Adrenal gland (tissue), 12 donors: ENCODE data around the gene ABRACL. TPM values are rescaled to one million over a fixed set of nuclear protein-coding genes. Genes with fewer than 3 reads are reported as not detected.
"Not testable (repeated sequence)": the region's sequence is repeated elsewhere in the genome, so short reads cannot be mapped to it uniquely, and the experiment has no call there.

Source experiments
- DNase-seq, 7 donors: peaks; one replicate each; pipeline ENCODE4 v3.0.0-alpha.2; 2019 to 2020
- H3K27ac ChIP-seq, 5 donors: fragments of 200-600 bp; sonication (generic) in 4 of 5; 1 replicate in 3 of 5; 2 replicates in 2 of 5; pipeline versions ENCODE4 v1.5.1 to v1.8.0; 2016 to 2020; ENCODE audit warnings: mild to moderate bottlenecking in 1 of 5
- H3K27me3 ChIP-seq: fragments of 200-600 bp; 2 replicates; pipeline ENCODE4 v1.8.0; 2021
- H3K36me3 ChIP-seq, 2 donors: fragments of 200-600 bp; replicated peaks in 1 of 2; 1 replicate in 1 of 2; 2 replicates in 1 of 2; pipeline versions ENCODE4 v1.5.1 to v1.8.0; 2018 to 2022
- H3K4me1 ChIP-seq, 2 donors: fragments of 200-600 bp; replicated peaks in 1 of 2; 1 replicate in 1 of 2; 2 replicates in 1 of 2; pipeline versions ENCODE4 v1.5.1 to v1.8.0; 2018 to 2021
- H3K4me3 ChIP-seq, 4 donors: fragments of 200-600 bp; sonication (generic) in 3 of 4; one replicate each; pipeline ENCODE4 v1.5.1; 2016 to 2018
- H3K9me3 ChIP-seq, 3 donors: fragments of 200-600 bp; sonication (generic) in 1 of 3; replicated peaks in 1 of 3; 1 replicate in 2 of 3; 2 replicates in 1 of 3; pipeline versions ENCODE4 v1.5.1 to v1.8.0; 2016 to 2021
- POLR2A ChIP-seq, 2 donors: fragments of 450-650 bp; IDR thresholded peaks; one replicate each; pipeline ENCODE4 v1.6.1; 2017; ENCODE audit warnings: antibody characterized with exemption in 2 of 2, mild to moderate bottlenecking in 2 of 2, moderate library complexity in 1 of 2
- WGBS, 4 donors: extraction: QIAGEN DNeasy Blood & Tissue Kit in 2 of 4; methylation state at CpG; one replicate each; pipeline versions ENCODE4 v1.1.5 to v1.1.7; 2013 to 2017; 5-methylcytosine and 5-hydroxymethylcytosine counted together
- intact Hi-C, 2 donors: fragments of 100-400 bp; cut with DNase I; formaldehyde crosslinking; loops; one replicate each; pipeline versions ENCODE4 v1.14.1 to v1.15.0; 2022 to 2023
- polyA plus RNA-seq, 3 donors: library from polyadenylated mRNA; stranded (reverse); fragments of 200-250 nt in 2 of 3; fragments of 350-450 nt in 1 of 3; fragmentation: Illumina TruSeq in 1 of 3; extraction: RNeasy Lipid Tissue Mini Kit (QIAGEN cat#74804) in 1 of 3; gene quantifications; one replicate each; pipeline ENCODE4 v1.2.3, GENCODE V29; 2013 to 2014
- total RNA-seq, 9 donors: library from RNA; depleted of rRNA in 4 of 9; stranded (reverse); fragments of >200 nt in 4 of 9; fragments of 120-200 nt in 1 of 9; fragmentation: NEBNext Ultra II Directional in 1 of 9; extraction: Animal tissue kit (Norgen Biotek cat#: 25700) in 1 of 9; gene quantifications; one replicate each; pipeline versions ENCODE4 v1.1.0 to v1.2.4, GENCODE V29; 2013 to 2023
- TF ChIP-seq, protein P1 (sequence below), 6 experiments: fragments of 450-650 bp in 4 of 6; fragments of 200-600 bp in 2 of 6; sonication (generic) in 1 of 6; IDR thresholded peaks; 1 replicate in 5 of 6; 2 replicates in 1 of 6; pipeline versions ENCODE4 v1.5.1 to v1.8.0; 2016 to 2021; ENCODE audit warnings: antibody characterized with exemption in 6 of 6, mild to moderate bottlenecking in 2 of 6, moderate library complexity in 1 of 6
- donor health status: healthy with polysubstance abuse.
- donor health status: Bipolar disorder and iron deficiency.
- donor health status: DM: yes; HTN: yes; CAD: no.
- donor health status: DM: no; HTN: no; CAD: no.
- donor health status: DM: no; HTN: no; CAD: no.
- donor health status: DM: yes; HTN: yes; CAD: no.

The ABRACL gene
- total and polyA plus RNA-seq, 12 donors: 4.8 to 14.7 (median 9.3) TPM

DNA sequence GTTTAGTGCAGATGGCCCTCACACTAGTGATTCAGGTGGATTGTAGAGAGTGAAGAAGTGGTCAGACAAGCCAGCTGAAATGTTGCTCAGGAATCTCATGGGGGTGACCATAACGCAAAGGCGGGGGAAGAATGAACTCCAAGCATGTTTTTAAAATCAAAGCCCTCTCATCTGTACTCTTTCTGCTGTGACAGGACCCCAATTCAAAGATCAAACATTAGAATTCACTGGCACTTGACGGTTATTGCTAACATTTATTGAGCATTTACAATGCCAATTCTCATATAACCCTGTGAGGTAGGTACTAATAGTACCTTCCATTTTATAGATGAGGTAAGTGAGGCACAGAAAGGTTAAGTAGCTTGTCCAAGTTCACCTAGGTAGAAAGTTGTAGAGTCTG is 15.7 kb downstream of the ABRACL start:
- intact Hi-C loops: no loop called here

DNA sequence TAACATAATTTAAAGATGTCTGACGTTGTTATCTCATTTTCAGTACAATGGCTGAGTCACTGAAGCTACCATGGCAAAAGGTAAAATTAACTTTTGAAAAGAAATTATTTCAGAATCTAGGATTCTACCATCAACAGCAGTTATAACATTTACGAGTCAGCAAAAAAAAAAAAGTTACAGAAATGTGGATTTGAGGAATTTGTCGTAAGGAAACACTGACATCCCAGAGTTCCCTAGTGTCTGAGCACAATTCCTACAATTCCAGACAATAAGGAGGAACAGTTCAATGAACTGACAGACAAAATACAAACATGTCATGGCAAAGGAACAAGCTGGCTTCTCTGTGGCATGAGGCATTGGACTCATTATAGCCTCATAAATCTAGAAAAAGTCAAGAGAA is 19.1 kb downstream of the ABRACL start:
- TF ChIP-seq, protein P1, sequence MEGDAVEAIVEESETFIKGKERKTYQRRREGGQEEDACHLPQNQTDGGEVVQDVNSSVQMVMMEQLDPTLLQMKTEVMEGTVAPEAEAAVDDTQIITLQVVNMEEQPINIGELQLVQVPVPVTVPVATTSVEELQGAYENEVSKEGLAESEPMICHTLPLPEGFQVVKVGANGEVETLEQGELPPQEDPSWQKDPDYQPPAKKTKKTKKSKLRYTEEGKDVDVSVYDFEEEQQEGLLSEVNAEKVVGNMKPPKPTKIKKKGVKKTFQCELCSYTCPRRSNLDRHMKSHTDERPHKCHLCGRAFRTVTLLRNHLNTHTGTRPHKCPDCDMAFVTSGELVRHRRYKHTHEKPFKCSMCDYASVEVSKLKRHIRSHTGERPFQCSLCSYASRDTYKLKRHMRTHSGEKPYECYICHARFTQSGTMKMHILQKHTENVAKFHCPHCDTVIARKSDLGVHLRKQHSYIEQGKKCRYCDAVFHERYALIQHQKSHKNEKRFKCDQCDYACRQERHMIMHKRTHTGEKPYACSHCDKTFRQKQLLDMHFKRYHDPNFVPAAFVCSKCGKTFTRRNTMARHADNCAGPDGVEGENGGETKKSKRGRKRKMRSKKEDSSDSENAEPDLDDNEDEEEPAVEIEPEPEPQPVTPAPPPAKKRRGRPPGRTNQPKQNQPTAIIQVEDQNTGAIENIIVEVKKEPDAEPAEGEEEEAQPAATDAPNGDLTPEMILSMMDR (IDR thresholded peaks at IDR 0.05): no peak
- TF ChIP-seq POLR2A (IDR thresholded peaks at IDR 0.05): no peak

More for the DNA sequence above, 15.7 kb downstream of the ABRACL start:
- Histone ChIP-seq H3K27me3 (no peaks in the 10 kb centered on the region), H3K4me3 (no peak overlapping the region), H3K36me3 (no peaks in the 10 kb centered on the region), H3K9me3 (no peaks in the 10 kb centered on the region), H3K4me1 (no peaks in the 10 kb centered on the region), H3K27ac (no peak overlapping the region)
- no peak for DNase-seq
- TF ChIP-seq, protein P1 (IDR thresholded peaks at IDR 0.05): no peak
- TF ChIP-seq POLR2A (IDR thresholded peaks at IDR 0.05): no peak
- 93 to 97% (median 95%) methylated on average over 3 of the region's 3 CpGs for WGBS, 4 donors

DNA sequence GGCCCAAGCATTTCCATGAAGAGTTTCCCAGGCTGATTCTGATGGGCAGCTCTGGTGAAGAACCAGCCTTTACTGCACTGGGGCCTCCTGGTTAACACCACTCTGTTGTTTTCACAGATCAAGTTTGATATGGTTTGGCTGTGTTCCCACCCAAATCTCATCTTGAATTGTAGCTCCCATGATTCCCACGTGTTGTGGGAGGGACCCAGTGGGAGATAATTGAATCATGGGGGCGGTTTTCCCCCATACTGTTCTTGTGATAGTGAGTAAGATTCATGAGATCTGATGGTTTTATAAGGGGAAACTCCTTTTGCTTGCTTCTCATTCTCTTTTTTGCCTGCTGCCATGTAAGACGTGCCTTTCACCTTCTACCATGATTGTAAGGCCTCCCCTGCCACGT is 20.4 kb downstream of the ABRACL start:
- DNase-seq, H3K27ac ChIP-seq, H3K9me3 ChIP-seq, H3K4me3 ChIP-seq, H3K27me3 ChIP-seq, H3K36me3 ChIP-seq, H3K4me1 ChIP-seq, intact Hi-C loops: not testable (repeated sequence)
- 71 to 82% (median 77%) methylated on average over 4 of the region's 4 CpGs for WGBS, 4 donors

More for the DNA sequence above, 19.1 kb downstream of the ABRACL start:
- Histone ChIP-seq H3K27me3 (no peaks in the 10 kb centered on the region), H3K9me3 (no peaks in the 10 kb centered on the region), H3K4me1 (no peaks in the 10 kb centered on the region), H3K4me3 (no peak overlapping the region), H3K36me3 (no peaks in the 10 kb centered on the region), H3K27ac (no peak overlapping the region)
- intact Hi-C loops: no loop called here
- no peak for DNase-seq
- WGBS, 4 donors: 76 to 80% (median 80%) methylated on average over 3 of the region's 3 CpGs

DNA sequence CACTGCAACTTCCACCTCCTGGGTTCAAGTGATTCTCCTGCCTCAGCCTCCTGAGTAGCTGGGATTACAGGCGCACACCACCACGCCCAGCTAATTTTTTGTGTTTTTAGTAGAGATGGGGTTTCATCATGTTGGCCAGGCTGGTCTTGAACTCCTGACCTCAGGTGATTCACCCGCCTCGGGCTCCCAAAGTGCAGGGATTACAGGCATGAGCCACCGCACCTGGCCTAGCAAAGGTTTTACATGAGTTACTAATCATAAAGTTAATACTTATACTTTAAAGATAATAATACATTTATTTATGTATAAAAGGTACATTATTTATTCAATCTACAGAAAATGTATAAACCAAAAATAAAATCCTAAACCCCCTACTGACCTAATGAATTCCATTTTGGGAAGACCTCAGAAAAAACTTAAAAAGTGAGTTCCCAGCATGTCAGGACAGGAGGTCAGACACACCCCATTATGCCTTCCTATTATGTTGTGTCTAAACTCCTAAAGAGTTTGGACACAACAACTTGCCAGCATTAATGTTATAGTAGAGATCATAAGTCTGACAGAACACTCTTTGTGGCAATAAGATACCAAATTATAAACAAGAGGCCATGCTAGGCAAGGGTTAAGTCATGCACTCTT is 21.7 kb downstream of the ABRACL start:
- H3K27ac ChIP-seq, H3K4me1 ChIP-seq, H3K9me3 ChIP-seq, H3K27me3 ChIP-seq, DNase-seq, intact Hi-C loops, H3K4me3 ChIP-seq, H3K36me3 ChIP-seq: not testable (repeated sequence)
- WGBS, 4 donors: 81 to 93% (median 85%) methylated on average over 5 of the region's 5 CpGs

DNA sequence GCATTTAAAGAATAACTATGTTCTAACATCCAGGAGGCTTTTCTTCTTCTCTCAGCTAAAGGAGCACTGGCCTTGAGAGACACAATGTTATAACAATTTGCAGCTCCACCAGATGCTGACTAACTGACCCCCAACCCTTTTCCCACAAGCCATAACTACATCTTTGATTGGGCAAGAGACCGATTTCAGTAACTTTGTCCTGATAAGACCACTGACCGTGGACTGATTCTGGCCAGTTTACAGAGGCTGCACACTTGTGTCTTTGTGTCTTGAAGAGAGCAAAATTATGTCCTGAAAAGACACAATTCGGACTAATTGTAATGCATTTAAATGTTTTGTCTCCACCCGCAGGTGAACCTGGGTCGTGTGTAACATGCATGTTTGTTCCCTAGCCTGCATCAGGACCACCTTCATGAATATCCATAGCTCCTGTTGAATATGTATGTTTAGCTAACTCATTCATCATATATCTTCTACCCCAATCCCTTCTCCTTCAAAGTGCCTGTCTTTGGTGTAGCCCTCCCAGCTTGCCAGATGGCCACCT is 22.3 kb downstream of the ABRACL start:
- Histone ChIP-seq H3K27me3 (peaks cover 3% of the 10 kb centered on the region), H3K36me3 (no peaks in the 10 kb centered on the region), H3K4me1 (no peaks in the 10 kb centered on the region), H3K9me3 (no peaks in the 10 kb centered on the region), H3K27ac (no peak overlapping the region), H3K4me3 (no peak overlapping the region)
- WGBS, 4 donors: 76 to 84% (median 83%) methylated on average over 5 of the region's 5 CpGs
- TF ChIP-seq, protein P1 (IDR thresholded peaks at IDR 0.05): no peak
- TF ChIP-seq POLR2A (IDR thresholded peaks at IDR 0.05): no peak
- no peak for DNase-seq
- intact Hi-C loops: no loop called here
